Gastroesophageal sphincter (tissue), 3 donors: ENCODE measurements around the gene ABCC1.

Source experiments
- POLR2A ChIP-seq, 2 donors: fragments of 450-650 bp; IDR thresholded peaks; one replicate each; pipeline ENCODE4 v1.6.1; 2017; ENCODE audit warnings: antibody characterized with exemption in 2 of 2, mild to moderate bottlenecking in 2 of 2, moderate library complexity in 1 of 2
- POLR2AphosphoS5 ChIP-seq: sonication (generic); formaldehyde crosslinking; IDR thresholded peaks from one replicate; pipeline ENCODE4 v1.6.1; 2017; ENCODE audit warnings: antibody characterized with exemption
- TF ChIP-seq, protein P1 (sequence below), 4 experiments: fragments of 200-600 bp in 2 of 4; fragments of 450-650 bp in 2 of 4; sonication (generic) in 1 of 4; IDR thresholded peaks; one replicate each; pipeline ENCODE4 v1.5.1; 2017 to 2019; ENCODE audit warnings: antibody characterized with exemption in 4 of 4, mild to moderate bottlenecking in 2 of 4, moderate library complexity in 2 of 4

GRCh38 chr16:15942931-15943690 is 6.3 kb upstream of the ABCC1 start:
- TF ChIP-seq, protein P1, sequence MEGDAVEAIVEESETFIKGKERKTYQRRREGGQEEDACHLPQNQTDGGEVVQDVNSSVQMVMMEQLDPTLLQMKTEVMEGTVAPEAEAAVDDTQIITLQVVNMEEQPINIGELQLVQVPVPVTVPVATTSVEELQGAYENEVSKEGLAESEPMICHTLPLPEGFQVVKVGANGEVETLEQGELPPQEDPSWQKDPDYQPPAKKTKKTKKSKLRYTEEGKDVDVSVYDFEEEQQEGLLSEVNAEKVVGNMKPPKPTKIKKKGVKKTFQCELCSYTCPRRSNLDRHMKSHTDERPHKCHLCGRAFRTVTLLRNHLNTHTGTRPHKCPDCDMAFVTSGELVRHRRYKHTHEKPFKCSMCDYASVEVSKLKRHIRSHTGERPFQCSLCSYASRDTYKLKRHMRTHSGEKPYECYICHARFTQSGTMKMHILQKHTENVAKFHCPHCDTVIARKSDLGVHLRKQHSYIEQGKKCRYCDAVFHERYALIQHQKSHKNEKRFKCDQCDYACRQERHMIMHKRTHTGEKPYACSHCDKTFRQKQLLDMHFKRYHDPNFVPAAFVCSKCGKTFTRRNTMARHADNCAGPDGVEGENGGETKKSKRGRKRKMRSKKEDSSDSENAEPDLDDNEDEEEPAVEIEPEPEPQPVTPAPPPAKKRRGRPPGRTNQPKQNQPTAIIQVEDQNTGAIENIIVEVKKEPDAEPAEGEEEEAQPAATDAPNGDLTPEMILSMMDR (IDR thresholded peaks at IDR 0.05): no peak
- no peak for TF ChIP-seq POLR2A (IDR thresholded peaks at IDR 0.05)
- no peak for TF ChIP-seq POLR2AphosphoS5
